ENCODE results near the gene EPHA10.

DNA sequence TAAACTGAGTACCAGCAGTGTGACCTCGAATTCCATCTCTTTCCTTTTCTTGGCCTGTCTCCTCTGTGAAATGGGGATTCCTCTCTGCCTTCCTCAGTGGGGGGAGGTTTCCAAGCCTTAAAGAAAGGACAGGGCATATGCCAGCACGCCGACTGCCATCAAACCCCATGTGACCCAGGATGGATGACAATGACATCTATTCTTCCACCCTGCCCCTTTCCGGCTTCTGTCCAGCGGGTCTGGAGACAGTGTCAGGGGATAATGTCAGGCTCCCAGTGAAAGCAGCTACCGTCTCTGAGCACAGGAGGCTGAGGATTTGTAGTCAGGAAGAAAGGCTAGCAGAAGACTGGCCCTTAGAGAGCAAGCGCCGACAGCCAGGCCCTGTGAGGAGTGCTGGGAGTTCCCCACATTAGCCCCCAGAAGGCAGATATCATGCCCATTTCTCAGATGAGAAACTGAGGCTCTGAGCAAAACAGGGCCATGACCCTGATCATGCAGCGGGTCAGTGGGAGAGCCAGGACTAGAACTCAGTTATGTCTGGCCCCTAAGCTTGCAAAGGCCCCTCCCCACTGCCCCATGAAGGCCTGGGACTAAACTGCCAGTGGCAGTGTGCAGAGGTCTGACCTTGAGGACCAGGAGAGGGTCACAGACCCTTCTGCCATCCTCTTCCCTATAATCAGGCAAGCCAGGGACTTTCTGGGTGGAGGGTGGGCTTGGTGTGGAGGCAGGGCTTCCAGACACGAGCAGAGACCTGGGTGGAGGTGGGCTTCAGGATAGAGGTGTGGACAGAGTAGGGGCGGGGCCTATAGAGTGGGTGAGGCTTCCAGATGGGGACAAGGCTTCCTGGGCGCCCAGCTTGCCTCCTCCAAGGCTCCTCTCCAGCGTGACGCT lies 42.5 kb downstream of the EPHA10 start:
- TF ChIP-seq, protein P1, sequence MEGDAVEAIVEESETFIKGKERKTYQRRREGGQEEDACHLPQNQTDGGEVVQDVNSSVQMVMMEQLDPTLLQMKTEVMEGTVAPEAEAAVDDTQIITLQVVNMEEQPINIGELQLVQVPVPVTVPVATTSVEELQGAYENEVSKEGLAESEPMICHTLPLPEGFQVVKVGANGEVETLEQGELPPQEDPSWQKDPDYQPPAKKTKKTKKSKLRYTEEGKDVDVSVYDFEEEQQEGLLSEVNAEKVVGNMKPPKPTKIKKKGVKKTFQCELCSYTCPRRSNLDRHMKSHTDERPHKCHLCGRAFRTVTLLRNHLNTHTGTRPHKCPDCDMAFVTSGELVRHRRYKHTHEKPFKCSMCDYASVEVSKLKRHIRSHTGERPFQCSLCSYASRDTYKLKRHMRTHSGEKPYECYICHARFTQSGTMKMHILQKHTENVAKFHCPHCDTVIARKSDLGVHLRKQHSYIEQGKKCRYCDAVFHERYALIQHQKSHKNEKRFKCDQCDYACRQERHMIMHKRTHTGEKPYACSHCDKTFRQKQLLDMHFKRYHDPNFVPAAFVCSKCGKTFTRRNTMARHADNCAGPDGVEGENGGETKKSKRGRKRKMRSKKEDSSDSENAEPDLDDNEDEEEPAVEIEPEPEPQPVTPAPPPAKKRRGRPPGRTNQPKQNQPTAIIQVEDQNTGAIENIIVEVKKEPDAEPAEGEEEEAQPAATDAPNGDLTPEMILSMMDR (IDR thresholded peaks at IDR 0.05), result no peak
- no peak for TF ChIP-seq POLR2A (IDR thresholded peaks at IDR 0.05)

Measured in testis (tissue), 2 donors.